WTC11 (cell line): ENCODE measurements around the gene ZGLP1. TPM values are rescaled to one million over a fixed set of nuclear protein-coding genes. Genes with fewer than 3 reads are reported as not detected.

Experiments used
- ATAC-seq: fragments of 200-7000 bp; cut with Tn5 transposase; 2 replicates; pipeline ENCODE4 v1.10.0; 2021; ENCODE audit warnings: mild to moderate bottlenecking, moderate library complexity
- CTCF ChIA-PET: fragments of 300-600 bp; sonication (Branson Sonifier 250); formaldehyde crosslinking; loops from one replicate; lab custom pipeline; 2021; ENCODE audit warnings: antibody characterized with exemption; lab: Charles Lee
- POLR2A ChIA-PET: fragments of 350-600 bp; sonication (Branson Sonifier 250); formaldehyde crosslinking; loops from one replicate; lab custom pipeline; 2021; ENCODE audit warnings: antibody characterized with exemption; lab: Charles Lee
- DNase-seq: peaks from one replicate; pipeline ENCODE4 v3.0.0; 2021; ENCODE audit warnings: low spot score
- H3K27ac Mint-ChIP-seq: 2 replicates; pipeline ENCODE4 v1.8.0; 2021; ENCODE audit warnings: mixed read lengths
- H3K27me3 Mint-ChIP-seq: 2 replicates; pipeline ENCODE4 v1.8.0; 2021; ENCODE audit warnings: low read depth, mild to moderate bottlenecking, moderate library complexity, mixed read lengths
- H3K36me3 Mint-ChIP-seq: 2 replicates; pipeline ENCODE4 v1.8.0; 2021; ENCODE audit warnings: mixed read lengths
- H3K4me1 Mint-ChIP-seq: 2 replicates; pipeline ENCODE4 v1.8.0; 2022; ENCODE audit warnings: mixed read lengths
- H3K4me3 Mint-ChIP-seq: 2 replicates; pipeline ENCODE4 v1.8.0; 2021; ENCODE audit warnings: mild to moderate bottlenecking, moderate library complexity, mixed read lengths
- H3K9me3 Mint-ChIP-seq: 2 replicates; pipeline ENCODE4 v1.8.0; 2021; ENCODE audit warnings: mixed read lengths
- CREM ChIP-seq: sonication (generic); formaldehyde crosslinking; IDR thresholded peaks from 2 replicates; pipeline ENCODE4 v1.8.1; 2022; ENCODE audit warnings: mild to moderate bottlenecking, missing genetic modification reagents, moderate library complexity
- FOXJ3 ChIP-seq: sonication (generic); formaldehyde crosslinking; IDR thresholded peaks from 2 replicates; pipeline ENCODE4 v1.9.0; 2021; ENCODE audit warnings: missing genetic modification reagents, mild to moderate bottlenecking, borderline replicate concordance
- GTF2I ChIP-seq: fragments of 250-450 bp; sonication (Bioruptor Pico); conservative IDR thresholded peaks from 2 replicates; pipeline ENCODE4 v1.4.0; 2021; ENCODE audit warnings: mild to moderate bottlenecking
- HMGA2 ChIP-seq: fragments of 250-450 bp; sonication (Bioruptor Pico); IDR thresholded peaks from 2 replicates; pipeline ENCODE4 v1.4.0; 2021; ENCODE audit warnings: mild to moderate bottlenecking, moderate library complexity
- IRF2 ChIP-seq: sonication (generic); formaldehyde crosslinking; IDR thresholded peaks from 2 replicates; pipeline ENCODE4 v1.8.0; 2022; ENCODE audit warnings: low read depth, missing genetic modification reagents, borderline replicate concordance
- NFATC4 ChIP-seq: fragments of 250-450 bp; sonication (Bioruptor Pico); IDR thresholded peaks from 2 replicates; pipeline ENCODE4 v1.9.0; 2021; ENCODE audit warnings: mild to moderate bottlenecking
- NR3C1 ChIP-seq: sonication (generic); formaldehyde crosslinking; conservative IDR thresholded peaks from 2 replicates; pipeline ENCODE4 v1.8.1; 2023; ENCODE audit warnings: low read depth, mild to moderate bottlenecking, missing genetic modification reagents
- OVOL2 ChIP-seq: fragments of 250-450 bp; sonication (Bioruptor Pico); IDR thresholded peaks from 2 replicates; pipeline ENCODE4 v1.9.0; 2021; ENCODE audit warnings: mild to moderate bottlenecking, borderline replicate concordance
- ZNF317 ChIP-seq: sonication (generic); formaldehyde crosslinking; IDR thresholded peaks from 2 replicates; pipeline ENCODE4 v1.8.1; 2023; ENCODE audit warnings: low read depth, mild to moderate bottlenecking, moderate library complexity, missing genetic modification reagents, borderline replicate concordance
- total RNA-seq: library from RNA; stranded (reverse); gene quantifications from 3 replicates; pipeline ENCODE4 v1.2.3, GENCODE V29; 2021
- TF ChIP-seq, protein P1 (sequence below): sonication (generic); formaldehyde crosslinking; IDR thresholded peaks from 2 replicates; pipeline ENCODE4 v1.8.0; 2022; ENCODE audit warnings: mild to moderate bottlenecking, missing genetic modification reagents
- TF ChIP-seq, protein P2 (sequence below): sonication (generic); formaldehyde crosslinking; IDR thresholded peaks from 2 replicates; pipeline ENCODE4 v1.8.0; 2023; ENCODE audit warnings: missing genetic modification reagents
- TF ChIP-seq, protein P3 (sequence below): sonication (generic); formaldehyde crosslinking; conservative IDR thresholded peaks from 2 replicates; pipeline ENCODE4 v1.8.1; 2022; ENCODE audit warnings: mild to moderate bottlenecking, missing genetic modification reagents
- TF ChIP-seq, protein P4 (sequence below): sonication (generic); formaldehyde crosslinking; IDR thresholded peaks from 2 replicates; pipeline ENCODE4 v1.8.1; 2022; ENCODE audit warnings: mild to moderate bottlenecking, missing genetic modification reagents, moderate library complexity, borderline replicate concordance
- TF ChIP-seq, protein P5 (sequence below): sonication (generic); formaldehyde crosslinking; IDR thresholded peaks from 2 replicates; pipeline ENCODE4 v1.8.0; 2022; ENCODE audit warnings: mild to moderate bottlenecking, missing genetic modification reagents
- TF ChIP-seq, protein P6 (sequence below): fragments of 250-450 bp; sonication (Bioruptor Pico); IDR thresholded peaks from 2 replicates; pipeline ENCODE4 v2.1.2; 2022; ENCODE audit warnings: mild to moderate bottlenecking, moderate library complexity
- TF ChIP-seq, protein P7 (sequence below): fragments of 250-450 bp; sonication (Bioruptor Pico); IDR thresholded peaks from 2 replicates; pipeline ENCODE4 v1.9.0; 2021; ENCODE audit warnings: mild to moderate bottlenecking
- TF ChIP-seq, protein P8 (sequence below): fragments of 250-450 bp; sonication (Bioruptor Pico); IDR thresholded peaks from 2 replicates; pipeline ENCODE4 v1.8.0; 2021; ENCODE audit warnings: mild to moderate bottlenecking
- TF ChIP-seq, protein P9 (sequence below): sonication (generic); formaldehyde crosslinking; IDR thresholded peaks from 2 replicates; pipeline ENCODE4 v1.8.1; 2023; ENCODE audit warnings: mild to moderate bottlenecking, missing genetic modification reagents, borderline replicate concordance

The ZGLP1 gene
- total RNA-seq, 1 experiment from 2014 or later = 5.9 TPM

DNA sequence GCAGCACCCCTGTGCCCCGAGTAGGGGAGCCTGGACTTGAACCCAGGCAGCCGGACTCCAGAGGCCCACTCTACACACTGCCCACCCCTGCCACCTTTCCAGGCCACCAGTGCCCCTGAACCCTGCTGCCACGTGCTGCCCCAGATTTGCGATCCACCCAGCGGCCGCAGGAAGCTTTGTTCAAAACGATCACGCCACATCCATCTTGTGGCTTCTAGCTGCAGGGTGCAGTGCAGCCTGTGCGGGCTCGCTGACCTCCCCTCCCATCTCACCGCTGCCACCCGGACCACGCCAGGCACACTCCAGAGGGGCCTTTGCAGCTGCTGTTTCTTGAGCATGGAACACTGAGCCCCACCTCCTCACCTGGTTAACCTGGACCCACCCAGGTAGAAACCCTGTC is 19.9 kb upstream of the ZGLP1 start:
- ChIA-PET POLR2A (no interaction called here), CTCF (interaction anchor here (0.8 kb wide), 1 partner anchor 61 kb away, joined by 4 read pairs; no protein-coding TSS in a partner anchor)
- DNase-seq (no peak), ATAC-seq (no peak)
- peaks cover 5% of the 10 kb centered on the region; the same call in 1 of the 2 replicates for H3K27me3 Mint-ChIP-seq
- H3K4me1 Mint-ChIP-seq = peaks cover 13% of the 10 kb centered on the region
- H3K36me3 Mint-ChIP-seq = peaks cover 37% of the 10 kb centered on the region
- H3K27ac Mint-ChIP-seq = no peak overlapping the region
- TF ChIP-seq, protein P1, sequence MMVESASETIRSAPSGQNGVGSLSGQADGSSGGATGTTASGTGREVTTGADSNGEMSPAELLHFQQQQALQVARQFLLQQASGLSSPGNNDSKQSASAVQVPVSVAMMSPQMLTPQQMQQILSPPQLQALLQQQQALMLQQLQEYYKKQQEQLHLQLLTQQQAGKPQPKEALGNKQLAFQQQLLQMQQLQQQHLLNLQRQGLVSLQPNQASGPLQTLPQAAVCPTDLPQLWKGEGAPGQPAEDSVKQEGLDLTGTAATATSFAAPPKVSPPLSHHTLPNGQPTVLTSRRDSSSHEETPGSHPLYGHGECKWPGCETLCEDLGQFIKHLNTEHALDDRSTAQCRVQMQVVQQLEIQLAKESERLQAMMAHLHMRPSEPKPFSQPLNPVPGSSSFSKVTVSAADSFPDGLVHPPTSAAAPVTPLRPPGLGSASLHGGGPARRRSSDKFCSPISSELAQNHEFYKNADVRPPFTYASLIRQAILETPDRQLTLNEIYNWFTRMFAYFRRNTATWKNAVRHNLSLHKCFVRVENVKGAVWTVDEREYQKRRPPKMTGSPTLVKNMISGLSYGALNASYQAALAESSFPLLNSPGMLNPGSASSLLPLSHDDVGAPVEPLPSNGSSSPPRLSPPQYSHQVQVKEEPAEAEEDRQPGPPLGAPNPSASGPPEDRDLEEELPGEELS (CRISPR knock-in tag) = no peak
- TF ChIP-seq, protein P2, sequence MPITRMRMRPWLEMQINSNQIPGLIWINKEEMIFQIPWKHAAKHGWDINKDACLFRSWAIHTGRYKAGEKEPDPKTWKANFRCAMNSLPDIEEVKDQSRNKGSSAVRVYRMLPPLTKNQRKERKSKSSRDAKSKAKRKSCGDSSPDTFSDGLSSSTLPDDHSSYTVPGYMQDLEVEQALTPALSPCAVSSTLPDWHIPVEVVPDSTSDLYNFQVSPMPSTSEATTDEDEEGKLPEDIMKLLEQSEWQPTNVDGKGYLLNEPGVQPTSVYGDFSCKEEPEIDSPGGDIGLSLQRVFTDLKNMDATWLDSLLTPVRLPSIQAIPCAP (CRISPR knock-in tag) = no peak
- TF ChIP-seq GTF2I (CRISPR knock-in tag) (no peak), HMGA2 (CRISPR knock-in tag) (no peak), IRF2 (CRISPR knock-in tag) (no peak), OVOL2 (CRISPR knock-in tag) (no peak), CREM (CRISPR knock-in tag) (no peak)
- TF ChIP-seq, protein P3, sequence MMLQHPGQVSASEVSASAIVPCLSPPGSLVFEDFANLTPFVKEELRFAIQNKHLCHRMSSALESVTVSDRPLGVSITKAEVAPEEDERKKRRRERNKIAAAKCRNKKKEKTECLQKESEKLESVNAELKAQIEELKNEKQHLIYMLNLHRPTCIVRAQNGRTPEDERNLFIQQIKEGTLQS (CRISPR knock-in tag) = no peak
- TF ChIP-seq, protein P4, sequence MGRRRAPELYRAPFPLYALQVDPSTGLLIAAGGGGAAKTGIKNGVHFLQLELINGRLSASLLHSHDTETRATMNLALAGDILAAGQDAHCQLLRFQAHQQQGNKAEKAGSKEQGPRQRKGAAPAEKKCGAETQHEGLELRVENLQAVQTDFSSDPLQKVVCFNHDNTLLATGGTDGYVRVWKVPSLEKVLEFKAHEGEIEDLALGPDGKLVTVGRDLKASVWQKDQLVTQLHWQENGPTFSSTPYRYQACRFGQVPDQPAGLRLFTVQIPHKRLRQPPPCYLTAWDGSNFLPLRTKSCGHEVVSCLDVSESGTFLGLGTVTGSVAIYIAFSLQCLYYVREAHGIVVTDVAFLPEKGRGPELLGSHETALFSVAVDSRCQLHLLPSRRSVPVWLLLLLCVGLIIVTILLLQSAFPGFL (CRISPR knock-in tag) = no peak
- TF ChIP-seq, protein P5, sequence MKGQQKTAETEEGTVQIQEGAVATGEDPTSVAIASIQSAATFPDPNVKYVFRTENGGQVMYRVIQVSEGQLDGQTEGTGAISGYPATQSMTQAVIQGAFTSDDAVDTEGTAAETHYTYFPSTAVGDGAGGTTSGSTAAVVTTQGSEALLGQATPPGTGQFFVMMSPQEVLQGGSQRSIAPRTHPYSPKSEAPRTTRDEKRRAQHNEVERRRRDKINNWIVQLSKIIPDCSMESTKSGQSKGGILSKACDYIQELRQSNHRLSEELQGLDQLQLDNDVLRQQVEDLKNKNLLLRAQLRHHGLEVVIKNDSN (CRISPR knock-in tag) = no peak
- TF ChIP-seq, protein P6, sequence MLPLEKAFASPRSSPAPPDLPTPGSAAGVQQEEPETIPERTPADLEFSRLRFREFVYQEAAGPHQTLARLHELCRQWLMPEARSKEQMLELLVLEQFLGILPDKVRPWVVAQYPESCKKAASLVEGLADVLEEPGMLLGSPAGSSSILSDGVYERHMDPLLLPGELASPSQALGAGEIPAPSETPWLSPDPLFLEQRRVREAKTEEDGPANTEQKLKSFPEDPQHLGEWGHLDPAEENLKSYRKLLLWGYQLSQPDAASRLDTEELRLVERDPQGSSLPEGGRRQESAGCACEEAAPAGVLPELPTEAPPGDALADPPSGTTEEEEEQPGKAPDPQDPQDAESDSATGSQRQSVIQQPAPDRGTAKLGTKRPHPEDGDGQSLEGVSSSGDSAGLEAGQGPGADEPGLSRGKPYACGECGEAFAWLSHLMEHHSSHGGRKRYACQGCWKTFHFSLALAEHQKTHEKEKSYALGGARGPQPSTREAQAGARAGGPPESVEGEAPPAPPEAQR (CRISPR knock-in tag) = no peak
- no peak overlapping the region for H3K4me3 Mint-ChIP-seq
- no peaks in the 10 kb centered on the region for H3K9me3 Mint-ChIP-seq

DNA sequence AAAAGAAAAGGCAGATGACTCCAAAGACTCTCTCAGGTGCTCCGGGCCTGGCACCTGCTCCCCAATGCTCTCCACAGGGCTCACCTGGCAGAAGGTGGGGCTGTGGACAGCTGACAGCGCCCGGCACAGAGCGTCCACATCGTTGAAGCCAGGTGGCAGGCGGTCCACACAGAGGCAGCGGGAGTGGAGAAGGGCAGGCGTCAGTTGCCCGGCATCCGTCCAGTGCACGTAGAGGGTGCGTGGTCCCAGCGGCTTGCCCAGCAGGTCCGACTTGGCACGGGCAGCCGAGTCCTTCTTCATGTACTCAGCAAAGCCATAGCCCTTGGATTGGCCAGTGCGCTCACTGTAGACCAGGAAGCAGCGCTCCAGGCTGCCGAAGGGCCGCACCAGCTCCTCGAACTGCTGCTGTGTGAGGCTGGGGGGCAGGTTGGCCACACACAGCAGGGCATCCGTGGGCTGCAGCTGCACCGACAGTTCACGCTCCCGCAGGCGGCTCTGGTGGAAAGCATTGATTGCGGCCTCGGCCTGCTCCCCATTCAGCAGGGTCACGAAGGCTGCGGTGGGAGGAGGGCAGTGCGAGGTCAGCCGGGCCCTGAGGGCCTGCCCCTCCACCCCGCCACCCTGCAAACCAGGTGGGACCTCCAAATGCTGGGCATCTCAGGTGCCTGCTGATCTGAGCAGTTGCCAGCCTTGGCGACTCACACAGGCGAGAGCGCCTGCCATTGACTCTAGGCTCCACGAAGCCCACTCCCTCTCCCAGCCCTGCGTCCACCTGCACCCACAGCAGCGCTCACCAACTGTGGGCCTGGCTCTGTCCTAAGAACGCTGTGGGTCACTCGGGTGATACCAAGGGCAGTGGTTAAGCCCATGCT is 19.2 kb upstream of the ZGLP1 start:
- DNase-seq (no peak), ATAC-seq (no peak)
- no peak overlapping the region for H3K27ac Mint-ChIP-seq
- ChIA-PET POLR2A (interaction anchor here (0.7 kb wide), 1 partner anchor 21 kb away, joined by 3 read pairs; no protein-coding TSS in a partner anchor), CTCF (interaction anchor here (0.7 kb wide), 1 partner anchor 62 kb away, joined by 3 read pairs; no protein-coding TSS in a partner anchor)
- no peak overlapping the region for H3K4me3 Mint-ChIP-seq
- H3K27me3 Mint-ChIP-seq = no peaks in the 10 kb centered on the region
- H3K9me3 Mint-ChIP-seq = no peaks in the 10 kb centered on the region
- H3K36me3 Mint-ChIP-seq = peaks cover 37% of the 10 kb centered on the region
- peaks cover 8% of the 10 kb centered on the region for H3K4me1 Mint-ChIP-seq
- TF ChIP-seq, protein P7, sequence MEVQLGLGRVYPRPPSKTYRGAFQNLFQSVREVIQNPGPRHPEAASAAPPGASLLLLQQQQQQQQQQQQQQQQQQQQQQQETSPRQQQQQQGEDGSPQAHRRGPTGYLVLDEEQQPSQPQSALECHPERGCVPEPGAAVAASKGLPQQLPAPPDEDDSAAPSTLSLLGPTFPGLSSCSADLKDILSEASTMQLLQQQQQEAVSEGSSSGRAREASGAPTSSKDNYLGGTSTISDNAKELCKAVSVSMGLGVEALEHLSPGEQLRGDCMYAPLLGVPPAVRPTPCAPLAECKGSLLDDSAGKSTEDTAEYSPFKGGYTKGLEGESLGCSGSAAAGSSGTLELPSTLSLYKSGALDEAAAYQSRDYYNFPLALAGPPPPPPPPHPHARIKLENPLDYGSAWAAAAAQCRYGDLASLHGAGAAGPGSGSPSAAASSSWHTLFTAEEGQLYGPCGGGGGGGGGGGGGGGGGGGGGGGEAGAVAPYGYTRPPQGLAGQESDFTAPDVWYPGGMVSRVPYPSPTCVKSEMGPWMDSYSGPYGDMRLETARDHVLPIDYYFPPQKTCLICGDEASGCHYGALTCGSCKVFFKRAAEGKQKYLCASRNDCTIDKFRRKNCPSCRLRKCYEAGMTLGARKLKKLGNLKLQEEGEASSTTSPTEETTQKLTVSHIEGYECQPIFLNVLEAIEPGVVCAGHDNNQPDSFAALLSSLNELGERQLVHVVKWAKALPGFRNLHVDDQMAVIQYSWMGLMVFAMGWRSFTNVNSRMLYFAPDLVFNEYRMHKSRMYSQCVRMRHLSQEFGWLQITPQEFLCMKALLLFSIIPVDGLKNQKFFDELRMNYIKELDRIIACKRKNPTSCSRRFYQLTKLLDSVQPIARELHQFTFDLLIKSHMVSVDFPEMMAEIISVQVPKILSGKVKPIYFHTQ (CRISPR knock-in tag) = no peak
- TF ChIP-seq FOXJ3 (CRISPR knock-in tag) (no peak), ZNF317 (CRISPR knock-in tag) (no peak), NFATC4 (CRISPR knock-in tag) (no peak), NR3C1 (CRISPR knock-in tag) (no peak)
- TF ChIP-seq, protein P8, sequence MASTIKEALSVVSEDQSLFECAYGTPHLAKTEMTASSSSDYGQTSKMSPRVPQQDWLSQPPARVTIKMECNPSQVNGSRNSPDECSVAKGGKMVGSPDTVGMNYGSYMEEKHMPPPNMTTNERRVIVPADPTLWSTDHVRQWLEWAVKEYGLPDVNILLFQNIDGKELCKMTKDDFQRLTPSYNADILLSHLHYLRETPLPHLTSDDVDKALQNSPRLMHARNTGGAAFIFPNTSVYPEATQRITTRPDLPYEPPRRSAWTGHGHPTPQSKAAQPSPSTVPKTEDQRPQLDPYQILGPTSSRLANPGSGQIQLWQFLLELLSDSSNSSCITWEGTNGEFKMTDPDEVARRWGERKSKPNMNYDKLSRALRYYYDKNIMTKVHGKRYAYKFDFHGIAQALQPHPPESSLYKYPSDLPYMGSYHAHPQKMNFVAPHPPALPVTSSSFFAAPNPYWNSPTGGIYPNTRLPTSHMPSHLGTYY = no peak
- TF ChIP-seq, protein P9, sequence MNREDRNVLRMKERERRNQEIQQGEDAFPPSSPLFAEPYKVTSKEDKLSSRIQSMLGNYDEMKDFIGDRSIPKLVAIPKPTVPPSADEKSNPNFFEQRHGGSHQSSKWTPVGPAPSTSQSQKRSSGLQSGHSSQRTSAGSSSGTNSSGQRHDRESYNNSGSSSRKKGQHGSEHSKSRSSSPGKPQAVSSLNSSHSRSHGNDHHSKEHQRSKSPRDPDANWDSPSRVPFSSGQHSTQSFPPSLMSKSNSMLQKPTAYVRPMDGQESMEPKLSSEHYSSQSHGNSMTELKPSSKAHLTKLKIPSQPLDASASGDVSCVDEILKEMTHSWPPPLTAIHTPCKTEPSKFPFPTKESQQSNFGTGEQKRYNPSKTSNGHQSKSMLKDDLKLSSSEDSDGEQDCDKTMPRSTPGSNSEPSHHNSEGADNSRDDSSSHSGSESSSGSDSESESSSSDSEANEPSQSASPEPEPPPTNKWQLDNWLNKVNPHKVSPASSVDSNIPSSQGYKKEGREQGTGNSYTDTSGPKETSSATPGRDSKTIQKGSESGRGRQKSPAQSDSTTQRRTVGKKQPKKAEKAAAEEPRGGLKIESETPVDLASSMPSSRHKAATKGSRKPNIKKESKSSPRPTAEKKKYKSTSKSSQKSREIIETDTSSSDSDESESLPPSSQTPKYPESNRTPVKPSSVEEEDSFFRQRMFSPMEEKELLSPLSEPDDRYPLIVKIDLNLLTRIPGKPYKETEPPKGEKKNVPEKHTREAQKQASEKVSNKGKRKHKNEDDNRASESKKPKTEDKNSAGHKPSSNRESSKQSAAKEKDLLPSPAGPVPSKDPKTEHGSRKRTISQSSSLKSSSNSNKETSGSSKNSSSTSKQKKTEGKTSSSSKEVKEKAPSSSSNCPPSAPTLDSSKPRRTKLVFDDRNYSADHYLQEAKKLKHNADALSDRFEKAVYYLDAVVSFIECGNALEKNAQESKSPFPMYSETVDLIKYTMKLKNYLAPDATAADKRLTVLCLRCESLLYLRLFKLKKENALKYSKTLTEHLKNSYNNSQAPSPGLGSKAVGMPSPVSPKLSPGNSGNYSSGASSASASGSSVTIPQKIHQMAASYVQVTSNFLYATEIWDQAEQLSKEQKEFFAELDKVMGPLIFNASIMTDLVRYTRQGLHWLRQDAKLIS (CRISPR knock-in tag) = no peak
